H9 (cell line): Measurements from ENCODE around the gene RPS15. TPM values are rescaled to one million over a fixed set of nuclear protein-coding genes. Genes with fewer than 3 reads are reported as not detected.

Source experiments
- DNase-seq: peaks from one replicate; pipeline ENCODE4 v3.0.0-alpha.2; 2017
- H2AFZ ChIP-seq: one replicate; pipeline ENCODE4 v1.6.1; 2013; ENCODE audit warnings: mild to moderate bottlenecking, low read length, control low read depth, moderate library complexity
- H2AK5ac ChIP-seq: 2 replicates; pipeline ENCODE4 v1.6.1; 2013; ENCODE audit warnings: low read length, control low read depth, mixed read lengths; ENCODE audit not compliant: insufficient read length
- H2BK120ac ChIP-seq: one replicate; pipeline ENCODE4 v1.6.1; 2013; ENCODE audit warnings: low read depth, mild to moderate bottlenecking, low read length, control low read depth, inconsistent platforms; ENCODE audit not compliant: poor library complexity, severe bottlenecking
- H2BK12ac ChIP-seq: 2 replicates; pipeline ENCODE4 v1.6.1; 2013; ENCODE audit warnings: low read length, control low read depth, mixed read lengths, low read depth; ENCODE audit not compliant: insufficient read length
- H2BK15ac ChIP-seq: 2 replicates; pipeline ENCODE4 v1.6.1; 2013; ENCODE audit warnings: low read depth, low read length, control low read depth
- H2BK20ac ChIP-seq: one replicate; pipeline ENCODE4 v1.6.1; 2013; ENCODE audit warnings: low read depth, mild to moderate bottlenecking, low read length, control low read depth, inconsistent platforms; ENCODE audit not compliant: poor library complexity, severe bottlenecking
- H2BK5ac ChIP-seq: 2 replicates; pipeline ENCODE4 v1.6.1; 2013; ENCODE audit warnings: low read length, control low read depth, mixed read lengths; ENCODE audit not compliant: insufficient read length
- H3K14ac ChIP-seq: 2 replicates; pipeline ENCODE4 v1.6.1; 2013; ENCODE audit warnings: low read length, control low read depth; ENCODE audit not compliant: insufficient read depth
- H3K18ac ChIP-seq: 2 replicates; pipeline ENCODE4 v1.6.1; 2013; ENCODE audit warnings: low read depth, mild to moderate bottlenecking, mixed read lengths, low read length, control low read depth; ENCODE audit not compliant: insufficient read length
- H3K23ac ChIP-seq: 2 replicates; pipeline ENCODE4 v1.6.1; 2013; ENCODE audit warnings: low read length, control low read depth, mixed read lengths, low read depth; ENCODE audit not compliant: insufficient read length
- H3K23me2 ChIP-seq: 2 replicates; pipeline ENCODE4 v1.6.1; 2013; ENCODE audit warnings: low read depth, mild to moderate bottlenecking, mixed read lengths, low read length, control low read depth; ENCODE audit not compliant: insufficient read length, poor library complexity, severe bottlenecking
- H3K27ac ChIP-seq: 2 replicates; pipeline ENCODE4 v1.5.1; 2013; ENCODE audit warnings: low read length, control low read depth, mixed read lengths, low read depth; ENCODE audit not compliant: insufficient read length
- H3K27me3 ChIP-seq: 2 replicates; pipeline ENCODE4 v1.6.1; 2013; ENCODE audit warnings: low read length, control low read depth, inconsistent platforms; ENCODE audit not compliant: insufficient read depth
- H3K4ac ChIP-seq: 2 replicates; pipeline ENCODE4 v1.6.1; 2013; ENCODE audit warnings: low read depth, mild to moderate bottlenecking, control low read depth, inconsistent platforms, low read length, moderate library complexity
- H3K4me1 ChIP-seq: 2 replicates; pipeline ENCODE4 v1.6.1; 2013; ENCODE audit warnings: low read length, control low read depth, inconsistent platforms; ENCODE audit not compliant: insufficient read depth
- H3K4me2 ChIP-seq: 2 replicates; pipeline ENCODE4 v1.6.1; 2013; ENCODE audit warnings: low read length, control low read depth, mixed read lengths; ENCODE audit not compliant: insufficient read length, insufficient read depth
- H3K56ac ChIP-seq: 2 replicates; pipeline ENCODE4 v1.6.1; 2013; ENCODE audit warnings: low read depth, mild to moderate bottlenecking, mixed read lengths, low read length, control low read depth; ENCODE audit not compliant: insufficient read length
- H3K79me1 ChIP-seq: 2 replicates; pipeline ENCODE4 v1.6.1; 2013; ENCODE audit warnings: low read depth, mild to moderate bottlenecking, moderate library complexity, low read length, control low read depth, inconsistent platforms; ENCODE audit not compliant: insufficient read depth, poor library complexity, severe bottlenecking
- H3K79me2 ChIP-seq: 2 replicates; pipeline ENCODE4 v1.6.1; 2013; ENCODE audit warnings: low read length, control low read depth, inconsistent platforms; ENCODE audit not compliant: insufficient read depth
- H3K9ac ChIP-seq: 2 replicates; pipeline ENCODE4 v1.6.1; 2013; ENCODE audit warnings: low read length, control low read depth, mixed read lengths; ENCODE audit not compliant: insufficient read length; ENCODE audit errors: extremely low read depth
- H3K9me3 ChIP-seq: one replicate; pipeline ENCODE4 v1.6.1; 2013; ENCODE audit warnings: low read depth, low read length, inconsistent platforms; ENCODE audit not compliant: control insufficient read depth
- H3T11ph ChIP-seq: one replicate; pipeline ENCODE4 v1.6.1; 2013; ENCODE audit warnings: mild to moderate bottlenecking, low read length, control low read depth, inconsistent platforms
- H4K20me1 ChIP-seq: one replicate; pipeline ENCODE4 v1.6.1; 2013; ENCODE audit not compliant: control insufficient read depth, insufficient read length, insufficient read depth
- H4K5ac ChIP-seq: 2 replicates; pipeline ENCODE4 v1.6.1; 2013; ENCODE audit warnings: low read depth, mild to moderate bottlenecking, mixed read lengths, low read length, control low read depth; ENCODE audit not compliant: insufficient read length
- H4K8ac ChIP-seq: replicated peaks from 2 replicates; pipeline ENCODE4 v1.6.1; 2013; ENCODE audit warnings: low read length, control low read depth, mixed read lengths, low read depth; ENCODE audit not compliant: insufficient read length
- H4K91ac ChIP-seq: 2 replicates; pipeline ENCODE4 v1.6.1; 2013; ENCODE audit warnings: low read depth, mild to moderate bottlenecking, moderate library complexity, mixed read lengths, low read length, control low read depth; ENCODE audit not compliant: insufficient read length
- H3K27ac Mint-ChIP-seq, 3 experiments: 2 replicates in 2 of 3; 3 replicates in 1 of 3; pipeline ENCODE4 v1.8.0; 2020 to 2021; ENCODE audit warnings: mixed read lengths in 3 of 3, mild to moderate bottlenecking in 1 of 3, moderate library complexity in 1 of 3
- H3K27me3 Mint-ChIP-seq: 2 replicates; pipeline ENCODE4 v1.8.0; 2021; ENCODE audit warnings: low read depth, mild to moderate bottlenecking, moderate library complexity, mixed read lengths
- H3K36me3 Mint-ChIP-seq, 3 experiments: 2 replicates in 2 of 3; 3 replicates in 1 of 3; pipeline ENCODE4 v1.8.0; 2020 to 2021; ENCODE audit warnings: low read depth in 3 of 3, mixed read lengths in 3 of 3; ENCODE audit not compliant: insufficient read depth in 1 of 3
- H3K4me1 Mint-ChIP-seq, 2 experiments: 2 replicates each; pipeline ENCODE4 v1.8.0; 2020; ENCODE audit warnings: mixed read lengths in 2 of 2
- H3K4me3 Mint-ChIP-seq, 2 experiments: 2 replicates in 1 of 2; 3 replicates in 1 of 2; pipeline ENCODE4 v1.8.0; 2020 to 2021; ENCODE audit warnings: mild to moderate bottlenecking in 2 of 2, mixed read lengths in 2 of 2, moderate library complexity in 1 of 2
- H3K9me3 Mint-ChIP-seq, 2 experiments: 2 replicates in 1 of 2; 3 replicates in 1 of 2; pipeline ENCODE4 v1.8.0; 2020; ENCODE audit warnings: mild to moderate bottlenecking in 2 of 2, mixed read lengths in 2 of 2, moderate library complexity in 1 of 2
- CTCF ChIP-seq: fragments of 200-600 bp; sonication (generic); conservative IDR thresholded peaks from 3 replicates; pipeline ENCODE4 v1.8.0; 2021; ENCODE audit warnings: antibody characterized with exemption, mild to moderate bottlenecking
- WGBS: extraction: QIAGEN DNeasy Blood & Tissue Kit; methylation state at CpG from one replicate; pipeline ENCODE4 v1.1.7; 2013; ENCODE audit warnings: missing lambda C conversion rate, low lambda C conversion rate, mixed read lengths; ENCODE audit not compliant: insufficient read length; ENCODE audit errors: extremely low coverage; 5-methylcytosine and 5-hydroxymethylcytosine counted together
- total RNA-seq: library from RNA; stranded (reverse); gene quantifications from 2 replicates; pipeline ENCODE4 v1.2.1, GENCODE V29; 2021

RPS15 gene
- total RNA-seq, 1 experiment from 2014 or later, result 1,628 TPM

GRCh38 chr19:1450735-1451731, 12.8 kb downstream of the RPS15 start:
- WGBS, result no CpG with 5 or more reads among the region's 22 CpGs
- no peak overlapping the region for H4K5ac ChIP-seq
- no peak overlapping the region for H3K27ac ChIP-seq
- no peak overlapping the region for H3K14ac ChIP-seq
- H3K36me3 Mint-ChIP-seq, result peaks cover 0 to 2% (median 0%) of the 10 kb centered on the region in 3 experiments; a peak in 1 of 7 replicates
- no peaks in the 10 kb centered on the region for H3K9me3 ChIP-seq
- DNase-seq, result no peak
- H3K18ac ChIP-seq, result no peak overlapping the region
- H3K23me2 ChIP-seq, result peaks cover 15% of the 10 kb centered on the region
- no peaks in the 10 kb centered on the region for H3K79me1 ChIP-seq
- no peaks in the 10 kb centered on the region; a peak in 1 of 5 replicates for H3K9me3 Mint-ChIP-seq
- peak overlapping the region in 2 of 3 experiments; percentile 29 to 58; a peak in 2 of 7 replicates for H3K27ac Mint-ChIP-seq
- H3K4me3 Mint-ChIP-seq, result peak overlapping the region; percentile 39 to 74
- no peaks in the 10 kb centered on the region for H3K79me2 ChIP-seq
- H2AK5ac ChIP-seq, result no peak overlapping the region
- no peak overlapping the region for H3K4me2 ChIP-seq
- TF ChIP-seq CTCF, result no peak
- H2BK120ac ChIP-seq, result no peak overlapping the region
- no peak overlapping the region for H2BK12ac ChIP-seq
- H3K4me1 Mint-ChIP-seq, result peaks cover 13 to 47% of the 10 kb centered on the region in 2 experiments
- no peak overlapping the region for H3K4ac ChIP-seq
- H3K27me3 ChIP-seq, result peaks cover 24% of the 10 kb centered on the region; the same call in 1 of the 2 replicates
- no peak overlapping the region for H2BK15ac ChIP-seq
- H3K23ac ChIP-seq, result no peak overlapping the region
- H2BK20ac ChIP-seq, result no peak overlapping the region
- no peak overlapping the region for H3K56ac ChIP-seq
- H2BK5ac ChIP-seq, result no peak overlapping the region
- H3K4me1 ChIP-seq, result no peaks in the 10 kb centered on the region; the same call in 1 of the 2 replicates
- H4K91ac ChIP-seq, result no peak overlapping the region
- no peak overlapping the region for H3K9ac ChIP-seq
- no peaks in the 10 kb centered on the region for H4K20me1 ChIP-seq
- no peak overlapping the region for H3T11ph ChIP-seq
- H2AFZ ChIP-seq, result no peak overlapping the region
- H3K27me3 Mint-ChIP-seq, result peaks cover 92% of the 10 kb centered on the region
- H4K8ac ChIP-seq, result no peak overlapping the region
